B cell (primary cell): Measurements from ENCODE around the gene JMJD6. TPM values are rescaled to one million over a fixed set of nuclear protein-coding genes. Genes with fewer than 3 reads are reported as not detected.

ENCODE experiments used
- ATAC-seq: fragments of 200-7000 bp; cut with Tn5 transposase; one replicate; pipeline ENCODE4 v1.10.0; 2021; ENCODE audit warnings: low read depth, mild to moderate bottlenecking, moderate number of reproducible peaks, moderate library complexity
- CTCF ChIA-PET: fragments of 350-600 bp; sonication (Branson Sonifier 250); formaldehyde crosslinking; loops from one replicate; lab custom pipeline; 2021; ENCODE audit warnings: antibody characterized with exemption, inconsistent platforms; lab: Charles Lee
- POLR2A ChIA-PET: fragments of 350-600 bp; sonication (Branson Sonifier 250); formaldehyde crosslinking; loops from one replicate; lab custom pipeline; 2021; ENCODE audit warnings: antibody characterized with exemption; lab: Charles Lee
- DNase-seq: peaks from one replicate; pipeline ENCODE4 v3.0.0; 2013
- H2AFZ ChIP-seq: 2 replicates; pipeline ENCODE4 v1.6.1; 2012; ENCODE audit warnings: mild to moderate bottlenecking, low read depth, low read length; ENCODE audit not compliant: insufficient read depth, poor library complexity, severe bottlenecking
- H3K27ac ChIP-seq, 2 donors: 1 replicate in 1 of 2; 2 replicates in 1 of 2; pipeline ENCODE4 v1.5.1; 2012 to 2013; ENCODE audit warnings: low read length in 2 of 2, mild to moderate bottlenecking in 2 of 2, moderate library complexity in 1 of 2
- H3K27me3 ChIP-seq, 4 experiments: fragments of 200-600 bp in 1 of 4; sonication (generic) in 1 of 4; replicated peaks in 1 of 4; 1 replicate in 2 of 4; 2 replicates in 2 of 4; pipeline versions ENCODE4 v1.6.1 to v1.7.0; 2013 to 2016; ENCODE audit warnings: low read length in 3 of 4, mild to moderate bottlenecking in 2 of 4, mixed read lengths in 1 of 4, moderate library complexity in 1 of 4; ENCODE audit not compliant: insufficient read depth in 4 of 4, control insufficient read depth in 3 of 4; ENCODE audit errors: control extremely low read depth in 1 of 4
- H3K36me3 ChIP-seq, 2 experiments: replicated peaks in 1 of 2; 1 replicate in 1 of 2; 2 replicates in 1 of 2; pipeline versions ENCODE4 v1.6.1 to v1.7.1; 2013; ENCODE audit warnings: low read length in 1 of 2; ENCODE audit not compliant: insufficient read depth in 2 of 2, control insufficient read depth in 1 of 2; ENCODE audit errors: control extremely low read depth in 1 of 2, extremely low read depth in 1 of 2
- H3K4me1 ChIP-seq, 2 donors: fragments of 200-600 bp in 1 of 2; sonication (generic) in 1 of 2; 1 replicate in 1 of 2; 2 replicates in 1 of 2; pipeline versions ENCODE4 v1.5.1 to v1.6.1; 2013 to 2017; ENCODE audit warnings: low read length in 2 of 2; ENCODE audit not compliant: control insufficient read depth in 2 of 2, insufficient read depth in 2 of 2
- H3K4me2 ChIP-seq: replicated peaks from 2 replicates; pipeline ENCODE3; 2012; ENCODE audit warnings: mild to moderate bottlenecking, low read depth, low read length; ENCODE audit not compliant: poor library complexity, severe bottlenecking
- H3K4me3 ChIP-seq, 5 experiments: fragments of 200-600 bp in 1 of 5; sonication (generic) in 1 of 5; 1 replicate in 3 of 5; 2 replicates in 2 of 5; pipeline versions ENCODE4 v1.5.1 to v1.7.0; 2011 to 2016; ENCODE audit warnings: low read length in 4 of 5, mild to moderate bottlenecking in 4 of 5, low read depth in 2 of 5, control low read depth in 1 of 5, moderate library complexity in 1 of 5; ENCODE audit not compliant: insufficient read depth in 1 of 5; ENCODE audit errors: control extremely low read depth in 1 of 5, extremely low read depth in 1 of 5
- H3K79me2 ChIP-seq: fragments of 200-600 bp; sonication (generic); one replicate; pipeline ENCODE4 v1.6.0; 2016; ENCODE audit warnings: low read length; ENCODE audit not compliant: control insufficient read depth, insufficient read depth
- H3K9ac ChIP-seq: fragments of 200-600 bp; sonication (generic); 2 replicates; pipeline ENCODE4 v1.6.1; 2017; ENCODE audit warnings: mild to moderate bottlenecking, low read length, moderate library complexity
- H3K9me3 ChIP-seq, 3 donors: one replicate each; pipeline versions ENCODE4 v1.6.1 to v1.7.1; 2013; ENCODE audit warnings: low read length in 2 of 3; ENCODE audit not compliant: control insufficient read depth in 2 of 3, insufficient read depth in 1 of 3; ENCODE audit errors: control extremely low read depth in 1 of 3
- H4K20me1 ChIP-seq: 2 replicates; pipeline ENCODE4 v1.6.0; 2012; ENCODE audit warnings: mild to moderate bottlenecking, low read length; ENCODE audit not compliant: insufficient read depth, control insufficient read depth, poor library complexity, severe bottlenecking
- H3K27ac Mint-ChIP-seq: one replicate; pipeline ENCODE4 v1.8.0; 2021; ENCODE audit warnings: mixed read lengths
- H3K27me3 Mint-ChIP-seq: one replicate; pipeline ENCODE4 v1.8.0; 2021; ENCODE audit warnings: mixed read lengths
- H3K4me1 Mint-ChIP-seq: one replicate; pipeline ENCODE4 v1.8.0; 2021; ENCODE audit warnings: mixed read lengths
- H3K4me3 Mint-ChIP-seq: one replicate; pipeline ENCODE4 v1.8.0; 2021; ENCODE audit warnings: mixed read lengths
- H3K9me3 Mint-ChIP-seq: one replicate; pipeline ENCODE4 v1.8.0; 2022; ENCODE audit warnings: mixed read lengths; ENCODE audit not compliant: insufficient read depth
- EZH2 ChIP-seq: IDR thresholded peaks from 2 replicates; pipeline ENCODE4 v1.6.1; 2012; ENCODE audit warnings: borderline replicate concordance, low read depth, mild to moderate bottlenecking, moderate library complexity, low read length; ENCODE audit not compliant: insufficient read depth, poor library complexity, severe bottlenecking
- WGBS: methylation state at CpG from one replicate; pipeline ENCODE4 v1.1.5; 2013; ENCODE audit warnings: missing lambda C conversion rate; ENCODE audit not compliant: insufficient coverage; 5-methylcytosine and 5-hydroxymethylcytosine counted together
- intact Hi-C: fragments of 100-400 bp; cut with micrococcal nuclease; formaldehyde crosslinking; loops from one replicate; pipeline ENCODE4 v1.10.0; 2022
- polyA plus RNA-seq: library from polyadenylated mRNA; depleted of rRNA; stranded (reverse); fragments of >200 nt; gene quantifications from 2 replicates; pipeline ENCODE4 v1.2.3, GENCODE V29; 2012
- total RNA-seq, 2 donors: library from RNA; stranded (reverse); fragments of 120-200 nt in 1 of 2; gene quantifications; 1 replicate in 1 of 2; 2 replicates in 1 of 2; pipeline versions ENCODE4 v1.2.3 to v1.2.4, GENCODE V29; 2013 to 2022
- TF ChIP-seq, protein P1 (sequence below): fragments of 200-600 bp; IDR thresholded peaks from one replicate; pipeline ENCODE4 v1.8.0; 2022; ENCODE audit warnings: antibody characterized with exemption, mild to moderate bottlenecking

The JMJD6 gene
- total and polyA plus RNA-seq, 2 donors (not counting 1 experiment from before 2014, with no cell fraction given) = 38.2 to 45.0 TPM

DNA sequence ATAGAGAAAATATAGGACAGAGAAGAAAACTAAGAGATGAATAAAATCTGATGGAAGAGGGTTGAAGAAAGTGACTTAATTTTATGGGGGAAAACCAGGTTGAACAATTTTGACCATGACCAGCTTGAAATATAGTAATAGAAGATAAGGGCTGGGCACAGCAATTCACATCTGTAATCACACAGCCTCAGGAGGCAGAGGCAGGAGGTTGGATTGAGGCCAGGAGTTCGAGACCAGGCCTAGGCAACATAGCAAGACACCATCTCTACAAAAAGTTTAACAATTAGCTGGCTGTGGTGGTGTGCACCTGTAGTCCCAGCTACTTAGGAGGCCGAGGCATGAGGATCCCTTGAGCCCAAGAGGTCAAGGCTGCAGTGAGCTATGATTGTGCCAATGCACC, 24.3 kb downstream of the JMJD6 start:
- no peaks in the 10 kb centered on the region for H3K36me3 ChIP-seq
- no peak overlapping the region for H3K9ac ChIP-seq
- no peak overlapping the region for H3K27ac ChIP-seq
- no peak overlapping the region for H3K4me2 ChIP-seq
- no CpG with 5 or more reads among the region's 2 CpGs for WGBS
- no peaks in the 10 kb centered on the region for H4K20me1 ChIP-seq
- TF ChIP-seq, protein P1, sequence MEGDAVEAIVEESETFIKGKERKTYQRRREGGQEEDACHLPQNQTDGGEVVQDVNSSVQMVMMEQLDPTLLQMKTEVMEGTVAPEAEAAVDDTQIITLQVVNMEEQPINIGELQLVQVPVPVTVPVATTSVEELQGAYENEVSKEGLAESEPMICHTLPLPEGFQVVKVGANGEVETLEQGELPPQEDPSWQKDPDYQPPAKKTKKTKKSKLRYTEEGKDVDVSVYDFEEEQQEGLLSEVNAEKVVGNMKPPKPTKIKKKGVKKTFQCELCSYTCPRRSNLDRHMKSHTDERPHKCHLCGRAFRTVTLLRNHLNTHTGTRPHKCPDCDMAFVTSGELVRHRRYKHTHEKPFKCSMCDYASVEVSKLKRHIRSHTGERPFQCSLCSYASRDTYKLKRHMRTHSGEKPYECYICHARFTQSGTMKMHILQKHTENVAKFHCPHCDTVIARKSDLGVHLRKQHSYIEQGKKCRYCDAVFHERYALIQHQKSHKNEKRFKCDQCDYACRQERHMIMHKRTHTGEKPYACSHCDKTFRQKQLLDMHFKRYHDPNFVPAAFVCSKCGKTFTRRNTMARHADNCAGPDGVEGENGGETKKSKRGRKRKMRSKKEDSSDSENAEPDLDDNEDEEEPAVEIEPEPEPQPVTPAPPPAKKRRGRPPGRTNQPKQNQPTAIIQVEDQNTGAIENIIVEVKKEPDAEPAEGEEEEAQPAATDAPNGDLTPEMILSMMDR = no peak
- TF ChIP-seq EZH2 = no peak
- no peak overlapping the region for H3K4me3 Mint-ChIP-seq
- H3K4me1 ChIP-seq = peaks cover under 1 to 3% of the 10 kb centered on the region in 2 donors
- no peak overlapping the region for H3K4me3 ChIP-seq
- H2AFZ ChIP-seq = no peak overlapping the region
- H3K27me3 Mint-ChIP-seq = peaks cover under 1% of the 10 kb centered on the region
- intact Hi-C loops = no loop called here
- peaks cover 0 to 5% (median 0%) of the 10 kb centered on the region in 4 experiments for H3K27me3 ChIP-seq
- no peak for ATAC-seq
- peaks cover 23% of the 10 kb centered on the region for H3K79me2 ChIP-seq
- no peaks in the 10 kb centered on the region for H3K9me3 ChIP-seq
- H3K4me1 Mint-ChIP-seq = peaks cover under 1% of the 10 kb centered on the region
- POLR2A ChIA-PET = no interaction called here
- no peaks in the 10 kb centered on the region for H3K9me3 Mint-ChIP-seq
- H3K27ac Mint-ChIP-seq = no peak overlapping the region
- DNase-seq = no peak
- CTCF ChIA-PET = interaction anchor here (0.6 to 5.5 kb wide), 2 partner anchors 13 to 72 kb away, joined by 3 to 25 read pairs; no protein-coding TSS in a partner anchor

DNA sequence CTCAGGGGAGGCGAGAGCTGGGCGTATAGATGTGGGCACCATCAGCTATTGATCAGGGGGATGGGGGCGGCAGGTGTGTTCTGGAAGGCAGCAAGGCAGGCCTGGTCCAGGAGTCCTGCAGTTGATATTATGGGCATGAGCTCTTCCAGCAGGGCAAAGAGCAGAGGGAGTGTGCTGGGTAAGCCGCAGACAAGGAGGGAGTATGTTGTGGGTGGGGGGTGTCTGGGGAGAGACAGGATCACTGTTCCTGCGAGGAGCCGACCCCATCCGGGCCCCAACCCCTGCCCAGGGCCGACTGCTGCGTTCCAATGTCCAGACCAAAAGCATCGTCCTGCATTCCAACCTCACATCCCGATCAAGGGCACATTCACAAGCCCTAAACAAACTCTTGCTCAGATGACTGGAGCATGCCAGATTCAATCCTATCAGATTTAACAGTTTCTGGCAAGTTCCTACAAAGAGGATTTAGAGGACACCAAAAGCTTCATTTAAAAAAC, 24.9 kb downstream of the JMJD6 start:
- POLR2A ChIA-PET = no interaction called here
- TF ChIP-seq EZH2 = no peak
- TF ChIP-seq, protein P1 = no peak
- no peak overlapping the region for H3K9ac ChIP-seq
- H3K4me3 ChIP-seq = no peak overlapping the region
- no peak for DNase-seq
- H3K27me3 ChIP-seq = peaks cover 0 to 5% (median 0%) of the 10 kb centered on the region in 4 experiments
- 94% methylated on average over 5 of the region's 11 CpGs for WGBS
- peaks cover 3% of the 10 kb centered on the region for H3K27me3 Mint-ChIP-seq
- no peak overlapping the region for H3K4me2 ChIP-seq
- H3K36me3 ChIP-seq = no peaks in the 10 kb centered on the region
- H4K20me1 ChIP-seq = no peaks in the 10 kb centered on the region
- no peak overlapping the region for H3K4me3 Mint-ChIP-seq
- intact Hi-C loops = no loop called here
- no peaks in the 10 kb centered on the region for H3K9me3 ChIP-seq
- H3K79me2 ChIP-seq = peaks cover 23% of the 10 kb centered on the region
- peaks cover 6% of the 10 kb centered on the region for H3K4me1 Mint-ChIP-seq
- no peak overlapping the region for H3K27ac Mint-ChIP-seq
- peaks cover 6 to 9% of the 10 kb centered on the region in 2 donors for H3K4me1 ChIP-seq
- H3K9me3 Mint-ChIP-seq = no peaks in the 10 kb centered on the region
- ATAC-seq = no peak
- no peak overlapping the region for H3K27ac ChIP-seq
- CTCF ChIA-PET = interaction anchor here (5.5 kb wide), 1 partner anchor 13 kb away, joined by 25 read pairs; no protein-coding TSS in a partner anchor
- H2AFZ ChIP-seq = no peak overlapping the region
